Retinal pigment epithelial cell (primary cell): ENCODE results near the gene GRIK1.
"Not testable (repeated sequence)": the region's sequence is repeated elsewhere in the genome, so short reads cannot be mapped to it uniquely, and the experiment has no call there.

Experiments
- DNase-seq: peaks from one replicate; pipeline ENCODE4 v3.0.0-alpha.2; 2010; ENCODE audit warnings: low read depth
- H3K4me3 ChIP-seq: 2 replicates; pipeline ENCODE4 v1.5.1; 2011; ENCODE audit warnings: mild to moderate bottlenecking, low read length, control low read depth, moderate library complexity
- TF ChIP-seq, protein P1 (sequence below): conservative IDR thresholded peaks from 2 replicates; pipeline ENCODE4 v1.5.1; 2011; ENCODE audit warnings: low read depth, low read length, control low read depth, inconsistent platforms

GRIK1 gene

DNA sequence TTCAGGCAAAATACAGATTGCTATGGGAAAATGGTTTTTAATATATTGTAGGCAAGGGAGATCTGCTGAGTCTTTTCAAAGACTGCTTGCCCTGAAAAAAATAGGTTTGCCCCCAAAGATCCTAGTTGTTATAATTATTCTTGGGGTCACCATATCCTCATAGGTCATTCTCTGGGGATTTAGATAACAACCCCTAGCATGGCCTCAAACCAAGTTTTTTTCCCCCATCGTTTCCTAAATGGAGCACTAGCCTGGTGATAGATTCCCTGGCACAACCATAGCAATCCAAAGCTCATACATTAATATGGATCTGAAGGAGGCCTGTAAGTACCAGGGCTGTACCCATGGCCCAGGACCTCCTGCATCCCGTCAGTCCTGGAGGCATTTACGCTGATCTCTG lies 325.9 kb downstream of the GRIK1 start:
- H3K4me3 ChIP-seq = no peak overlapping the region
- TF ChIP-seq, protein P1, sequence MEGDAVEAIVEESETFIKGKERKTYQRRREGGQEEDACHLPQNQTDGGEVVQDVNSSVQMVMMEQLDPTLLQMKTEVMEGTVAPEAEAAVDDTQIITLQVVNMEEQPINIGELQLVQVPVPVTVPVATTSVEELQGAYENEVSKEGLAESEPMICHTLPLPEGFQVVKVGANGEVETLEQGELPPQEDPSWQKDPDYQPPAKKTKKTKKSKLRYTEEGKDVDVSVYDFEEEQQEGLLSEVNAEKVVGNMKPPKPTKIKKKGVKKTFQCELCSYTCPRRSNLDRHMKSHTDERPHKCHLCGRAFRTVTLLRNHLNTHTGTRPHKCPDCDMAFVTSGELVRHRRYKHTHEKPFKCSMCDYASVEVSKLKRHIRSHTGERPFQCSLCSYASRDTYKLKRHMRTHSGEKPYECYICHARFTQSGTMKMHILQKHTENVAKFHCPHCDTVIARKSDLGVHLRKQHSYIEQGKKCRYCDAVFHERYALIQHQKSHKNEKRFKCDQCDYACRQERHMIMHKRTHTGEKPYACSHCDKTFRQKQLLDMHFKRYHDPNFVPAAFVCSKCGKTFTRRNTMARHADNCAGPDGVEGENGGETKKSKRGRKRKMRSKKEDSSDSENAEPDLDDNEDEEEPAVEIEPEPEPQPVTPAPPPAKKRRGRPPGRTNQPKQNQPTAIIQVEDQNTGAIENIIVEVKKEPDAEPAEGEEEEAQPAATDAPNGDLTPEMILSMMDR = no peak
- DNase-seq = no peak

DNA sequence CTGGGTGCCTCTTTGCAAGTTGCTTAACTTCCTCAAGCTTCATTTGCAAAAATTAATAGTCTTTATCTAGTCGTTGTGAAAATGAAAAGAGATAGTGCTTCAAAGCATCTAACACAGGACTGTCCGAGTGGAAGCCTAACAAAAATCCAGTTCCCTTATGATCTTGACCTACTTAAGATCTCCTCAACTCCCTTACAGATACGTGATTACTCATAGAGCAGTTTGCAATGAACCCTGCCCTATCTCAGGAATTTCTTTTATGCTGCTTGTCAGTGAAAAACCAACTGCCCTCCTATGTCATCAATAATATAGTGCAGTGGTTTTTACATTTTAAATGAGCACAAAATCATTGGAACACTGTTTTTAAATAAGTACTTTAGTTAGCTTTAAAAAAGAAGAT lies 326.8 kb downstream of the GRIK1 start:
- TF ChIP-seq, protein P1 = no peak
- no peak for DNase-seq
- no peak overlapping the region for H3K4me3 ChIP-seq

DNA sequence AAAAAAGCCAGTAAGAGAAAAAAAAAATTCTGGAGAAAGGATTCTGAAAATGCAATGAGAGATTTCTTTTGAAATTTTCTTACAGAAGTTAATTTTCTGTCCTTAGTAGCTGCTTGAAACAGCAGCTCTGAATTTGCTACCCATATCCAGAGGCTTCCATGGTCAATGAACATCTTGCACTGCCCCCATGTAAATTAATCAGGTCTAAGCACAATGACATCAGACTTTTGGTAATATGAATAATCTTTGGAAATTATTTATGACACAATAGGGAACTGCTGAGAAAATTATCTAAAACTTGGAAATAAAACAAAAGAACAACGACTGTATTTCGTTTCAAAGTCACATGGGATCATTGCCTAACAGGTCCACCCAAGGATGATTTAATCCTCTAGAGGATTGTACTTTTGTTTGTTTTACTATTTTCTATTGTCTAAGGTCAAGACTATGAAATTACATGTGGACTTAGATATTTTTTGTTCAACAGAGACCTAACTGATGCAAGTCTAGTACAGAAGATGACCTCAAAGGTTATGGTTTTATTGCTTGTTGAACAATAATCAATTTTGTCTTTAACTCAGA lies 328.9 kb downstream of the GRIK1 start:
- DNase-seq = no peak
- TF ChIP-seq, protein P1 = no peak
- H3K4me3 ChIP-seq = no peak overlapping the region

DNA sequence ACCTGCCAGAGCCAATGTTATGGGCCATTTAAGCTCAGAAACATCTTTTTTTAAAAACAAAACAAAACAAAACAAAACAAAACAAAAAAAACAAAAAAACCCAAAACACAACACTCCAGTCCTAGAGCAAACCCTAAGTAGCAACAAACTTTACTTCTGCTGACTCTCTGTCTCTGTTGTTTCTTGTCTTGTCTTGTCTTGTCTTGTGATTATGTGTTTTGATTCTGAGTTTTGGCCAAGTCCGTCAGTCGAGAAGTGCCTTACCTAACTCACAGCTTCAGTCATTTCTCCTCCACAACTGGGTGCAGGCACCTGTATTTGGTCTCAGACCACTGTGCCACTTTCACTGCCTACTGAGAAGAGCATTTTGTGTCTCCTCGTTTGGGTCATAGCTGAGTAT lies 333.2 kb downstream of the GRIK1 start:
- H3K4me3 ChIP-seq = no peak overlapping the region
- TF ChIP-seq, protein P1 = no peak
- no peak for DNase-seq

DNA sequence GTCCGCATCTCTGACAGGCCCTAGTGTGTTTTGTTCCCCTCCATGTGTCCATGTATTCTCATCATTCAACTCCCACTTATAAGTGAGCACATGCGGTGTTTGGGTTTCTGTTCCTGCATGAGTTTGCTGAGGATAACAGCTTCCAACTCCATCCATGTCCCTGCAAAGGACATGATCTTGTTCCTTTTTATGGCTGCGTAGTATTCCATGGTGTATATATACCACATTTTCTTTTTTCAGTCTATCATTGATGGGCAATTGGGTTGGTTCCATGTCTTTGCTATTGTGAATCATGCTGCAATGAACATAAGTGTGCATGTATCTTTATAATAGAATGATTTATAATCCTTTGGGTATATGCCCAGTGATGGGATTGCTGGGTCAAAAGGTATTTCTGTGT lies 334.6 kb downstream of the GRIK1 start:
- not testable (repeated sequence) for DNase-seq, H3K4me3 ChIP-seq

DNA sequence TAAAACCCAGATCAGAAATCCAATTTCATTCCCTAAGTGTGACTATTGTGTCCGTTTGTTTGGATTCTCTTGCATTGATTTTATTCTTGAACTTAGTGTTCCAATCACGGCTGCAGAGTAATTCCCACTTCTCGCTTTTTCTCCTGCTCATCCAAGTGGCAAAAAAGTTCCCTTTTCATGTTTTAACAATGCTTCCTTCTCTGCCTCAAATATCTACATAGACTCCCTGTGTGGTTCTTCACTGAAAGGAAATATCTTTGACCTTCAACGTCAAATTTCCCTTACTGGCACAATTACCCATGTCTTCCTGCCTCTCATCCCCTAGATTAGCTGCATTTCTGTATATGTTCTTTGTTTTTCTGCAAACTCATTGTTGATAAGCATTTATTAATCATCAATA lies 335.7 kb downstream of the GRIK1 start:
- TF ChIP-seq, protein P1 = no peak
- H3K4me3 ChIP-seq = no peak overlapping the region
- no peak for DNase-seq

DNA sequence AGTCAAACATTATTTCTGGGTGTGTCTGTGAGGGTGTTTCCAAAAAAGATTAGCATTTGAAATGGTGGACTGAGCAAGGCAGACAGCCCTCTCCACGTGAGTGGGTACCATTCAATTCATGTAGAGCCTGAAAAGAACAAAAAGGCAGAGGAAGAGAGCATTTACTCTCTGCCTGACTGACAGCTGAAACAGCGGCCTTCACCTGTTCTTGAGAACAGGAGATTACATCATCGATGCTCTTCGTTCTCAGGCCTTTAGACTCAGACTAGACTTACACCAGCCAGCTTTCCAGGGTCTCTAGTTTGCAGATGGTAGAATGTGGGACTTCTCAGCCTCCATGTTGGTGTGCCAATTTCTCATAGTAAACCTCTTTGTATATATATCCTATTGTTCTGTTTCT lies 338.7 kb downstream of the GRIK1 start:
- TF ChIP-seq, protein P1 = no peak
- H3K4me3 ChIP-seq = no peak overlapping the region
- no peak for DNase-seq

DNA sequence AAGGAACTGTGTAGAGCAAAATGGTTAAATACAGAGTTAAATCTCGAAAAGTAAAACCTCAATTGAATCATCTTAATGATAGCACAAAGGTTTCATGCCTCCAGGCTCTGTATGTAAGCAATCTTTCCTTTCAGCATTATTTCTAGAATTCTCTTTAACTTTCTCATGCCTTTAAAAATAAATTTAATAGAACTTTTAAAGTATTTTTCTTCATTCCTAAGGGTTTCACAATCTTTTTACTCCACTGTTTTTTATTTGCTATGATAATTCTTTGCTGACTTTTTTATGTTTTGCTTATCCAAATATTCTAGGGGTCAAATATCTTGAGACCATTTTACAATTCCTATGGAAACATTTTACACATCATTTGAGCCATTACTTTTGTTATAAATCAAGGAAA lies 353.1 kb downstream of the GRIK1 start:
- TF ChIP-seq, protein P1 = no peak
- no peak overlapping the region for H3K4me3 ChIP-seq
- no peak for DNase-seq
